ENCODE data around the gene RSRC1.

DNA sequence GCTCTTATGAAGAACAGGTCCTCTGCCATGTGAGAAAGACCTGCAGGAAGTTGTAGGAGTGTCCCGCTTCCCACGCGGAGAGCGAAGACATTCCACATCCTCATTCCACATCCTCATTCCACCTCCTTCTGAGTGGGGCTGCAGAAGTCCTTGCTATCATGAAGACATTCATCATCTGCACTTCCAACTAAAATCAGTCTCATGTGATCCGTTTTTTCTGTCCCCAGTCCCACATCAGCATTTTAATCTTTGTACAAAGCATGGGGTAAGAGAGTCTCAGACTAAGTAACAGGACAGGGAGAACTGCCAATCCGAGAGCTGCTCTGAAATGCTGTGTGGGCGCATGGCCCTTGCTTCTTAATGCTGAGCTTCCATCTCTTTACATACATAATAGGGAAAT, 227.2 kb downstream of the RSRC1 start:
- TF ChIP-seq, protein P1, sequence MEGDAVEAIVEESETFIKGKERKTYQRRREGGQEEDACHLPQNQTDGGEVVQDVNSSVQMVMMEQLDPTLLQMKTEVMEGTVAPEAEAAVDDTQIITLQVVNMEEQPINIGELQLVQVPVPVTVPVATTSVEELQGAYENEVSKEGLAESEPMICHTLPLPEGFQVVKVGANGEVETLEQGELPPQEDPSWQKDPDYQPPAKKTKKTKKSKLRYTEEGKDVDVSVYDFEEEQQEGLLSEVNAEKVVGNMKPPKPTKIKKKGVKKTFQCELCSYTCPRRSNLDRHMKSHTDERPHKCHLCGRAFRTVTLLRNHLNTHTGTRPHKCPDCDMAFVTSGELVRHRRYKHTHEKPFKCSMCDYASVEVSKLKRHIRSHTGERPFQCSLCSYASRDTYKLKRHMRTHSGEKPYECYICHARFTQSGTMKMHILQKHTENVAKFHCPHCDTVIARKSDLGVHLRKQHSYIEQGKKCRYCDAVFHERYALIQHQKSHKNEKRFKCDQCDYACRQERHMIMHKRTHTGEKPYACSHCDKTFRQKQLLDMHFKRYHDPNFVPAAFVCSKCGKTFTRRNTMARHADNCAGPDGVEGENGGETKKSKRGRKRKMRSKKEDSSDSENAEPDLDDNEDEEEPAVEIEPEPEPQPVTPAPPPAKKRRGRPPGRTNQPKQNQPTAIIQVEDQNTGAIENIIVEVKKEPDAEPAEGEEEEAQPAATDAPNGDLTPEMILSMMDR (IDR thresholded peaks at IDR 0.05; ENCODE audit: poor library complexity), result no peak
- TF ChIP-seq EZH2 (IDR thresholded peaks at IDR 0.05; ENCODE audit: borderline replicate concordance), result no peak

All from hepatocyte (in vitro differentiated cells).